Neutrophil (primary cell): ENCODE data around the gene ZBTB38.

ENCODE experiments used
- H3K27ac ChIP-seq: fragments of 200-600 bp; sonication (generic); 2 replicates; pipeline ENCODE4 v1.5.1; 2016; ENCODE audit warnings: mild to moderate bottlenecking, moderate library complexity
- H3K27me3 ChIP-seq: fragments of 200-600 bp; sonication (generic); 2 replicates; pipeline ENCODE4 v1.6.0; 2016; ENCODE audit warnings: mild to moderate bottlenecking
- H3K36me3 ChIP-seq: fragments of 200-600 bp; sonication (generic); 2 replicates; pipeline ENCODE4 v1.5.1; 2017
- H3K4me1 ChIP-seq, 2 experiments: fragments of 200-600 bp in 1 of 2; sonication (generic) in 1 of 2; 1 replicate in 1 of 2; 2 replicates in 1 of 2; pipeline versions ENCODE4 v1.5.1 to v1.6.1; 2013 to 2016; ENCODE audit warnings: low read depth in 1 of 2, low read length in 1 of 2, mild to moderate bottlenecking in 1 of 2, moderate library complexity in 1 of 2; ENCODE audit not compliant: control insufficient read depth in 1 of 2, insufficient read depth in 1 of 2
- H3K4me3 ChIP-seq, 2 experiments: fragments of 200-600 bp in 1 of 2; sonication (generic) in 1 of 2; 1 replicate in 1 of 2; 2 replicates in 1 of 2; pipeline ENCODE4 v1.5.1; 2013 to 2016; ENCODE audit warnings: low read depth in 1 of 2, low read length in 1 of 2, mild to moderate bottlenecking in 1 of 2, moderate library complexity in 1 of 2
- H3K9me3 ChIP-seq: fragments of 200-600 bp; sonication (generic); 2 replicates; pipeline ENCODE4 v1.5.1; 2016
- CTCF ChIP-seq: fragments of 200-600 bp; sonication (generic); IDR thresholded peaks from 2 replicates; pipeline ENCODE4 v1.5.1; 2016; ENCODE audit warnings: antibody characterized with exemption

Gene ZBTB38

GRCh38 chr3:141370065-141370533, 1.8 kb downstream of the ZBTB38 start:
- H3K27ac ChIP-seq = no peak overlapping the region
- H3K9me3 ChIP-seq = no peaks in the 10 kb centered on the region
- no peak for TF ChIP-seq CTCF
- H3K36me3 ChIP-seq = no peaks in the 10 kb centered on the region
- H3K4me1 ChIP-seq = no peaks in the 10 kb centered on the region
- H3K27me3 ChIP-seq = no peaks in the 10 kb centered on the region
- no peak overlapping the region for H3K4me3 ChIP-seq

GRCh38 chr3:141371882-141372281, 3.6 kb downstream of the ZBTB38 start:
- TF ChIP-seq CTCF = no peak
- Histone ChIP-seq H3K27me3 (no peaks in the 10 kb centered on the region), H3K36me3 (no peaks in the 10 kb centered on the region), H3K4me1 (no peaks in the 10 kb centered on the region), H3K9me3 (no peaks in the 10 kb centered on the region), H3K27ac (no peak overlapping the region), H3K4me3 (no peak overlapping the region)

- TF ChIP-seq CTCF = no peak
- H3K36me3 ChIP-seq = no peaks in the 10 kb centered on the region
- no peaks in the 10 kb centered on the region for H3K27me3 ChIP-seq
- H3K9me3 ChIP-seq = no peaks in the 10 kb centered on the region
- no peak overlapping the region for H3K4me3 ChIP-seq
- H3K4me1 ChIP-seq = no peaks in the 10 kb centered on the region
- no peak overlapping the region for H3K27ac ChIP-seq
These were observed 4.4 kb downstream of the ZBTB38 start for GRCh38 chr3:141372656-141373055.

- Histone ChIP-seq H3K4me3 (no peak overlapping the region), H3K36me3 (no peaks in the 10 kb centered on the region), H3K27ac (no peak overlapping the region), H3K27me3 (no peaks in the 10 kb centered on the region), H3K9me3 (no peaks in the 10 kb centered on the region), H3K4me1 (no peaks in the 10 kb centered on the region)
- no peak for TF ChIP-seq CTCF
These were observed 4.9 kb downstream of the ZBTB38 start for GRCh38 chr3:141373232-141373631.

GRCh38 chr3:141373768-141374526, 5.6 kb downstream of the ZBTB38 start:
- Histone ChIP-seq H3K27me3 (no peaks in the 10 kb centered on the region), H3K36me3 (no peaks in the 10 kb centered on the region), H3K4me1 (no peaks in the 10 kb centered on the region), H3K9me3 (no peaks in the 10 kb centered on the region), H3K4me3 (no peak overlapping the region), H3K27ac (no peak overlapping the region)
- TF ChIP-seq CTCF = no peak
